AG10803 (cell line): ENCODE measurements around the gene FLYWCH2.

Source experiments
- DNase-seq: peaks from one replicate; pipeline ENCODE4 v3.0.0; 2010; ENCODE audit warnings: low read depth
- H3K4me3 ChIP-seq: 2 replicates; pipeline ENCODE4 v1.5.1; 2011; ENCODE audit warnings: mild to moderate bottlenecking, low read length, control low read depth
- CTCF ChIP-seq: conservative IDR thresholded peaks from 2 replicates; pipeline ENCODE4 v1.5.1; 2011; ENCODE audit warnings: mild to moderate bottlenecking, low read length, control low read depth, inconsistent platforms

FLYWCH2 gene

GRCh38 chr16:2855536-2855935, 27.5 kb upstream of the FLYWCH2 start:
- no peak for DNase-seq
- no peak for TF ChIP-seq CTCF

DNA sequence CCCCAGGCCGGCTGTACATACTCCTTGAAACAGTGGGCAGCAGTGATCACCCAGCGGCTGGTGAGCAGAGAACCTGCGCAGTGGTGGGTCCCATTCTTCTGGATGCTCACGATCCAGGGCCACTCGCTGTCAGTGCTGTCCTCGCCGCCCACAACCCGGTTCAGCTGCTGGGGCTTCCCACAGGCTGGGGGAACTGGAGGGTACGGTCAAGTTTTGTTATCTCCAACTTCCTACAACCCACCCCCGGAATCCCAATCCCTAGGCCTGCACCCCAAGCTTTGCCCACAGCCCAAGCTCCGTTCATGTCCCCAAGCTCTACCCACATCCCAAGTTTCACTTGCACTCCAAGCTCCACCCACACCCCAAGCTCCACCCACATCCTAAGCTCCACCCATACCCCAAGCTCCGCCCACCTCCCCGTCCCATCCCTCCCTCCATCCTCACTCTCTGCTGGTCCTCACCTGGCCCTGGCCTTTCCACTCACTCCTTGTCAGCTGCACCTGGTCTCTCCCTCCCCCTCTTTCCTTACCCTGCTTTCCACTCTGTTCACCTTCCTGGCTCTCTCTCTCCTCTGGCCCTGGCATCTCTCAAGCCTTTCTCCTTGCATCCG, 26.8 kb upstream of the FLYWCH2 start:
- no peak for TF ChIP-seq CTCF

More at GRCh38 chr16:2855536-2855935, 27.5 kb upstream of the FLYWCH2 start:
- no peak overlapping the region for H3K4me3 ChIP-seq

GRCh38 chr16:2856686-2857450, 26.1 kb upstream of the FLYWCH2 start:
- DNase-seq: no peak
- H3K4me3 ChIP-seq: no peak overlapping the region
- no peak for TF ChIP-seq CTCF

More for the DNA sequence above, 26.8 kb upstream of the FLYWCH2 start:
- DNase-seq: no peak
- no peak overlapping the region for H3K4me3 ChIP-seq

GRCh38 chr16:2857451-2858244, 25.4 kb upstream of the FLYWCH2 start, which contains the start of gene PRSS22:
Gene PRSS22, minus strand, starts transcription at chr16:2858170. Its CDS starts 66 bp downstream, at chr16:2858104.
- H3K4me3 ChIP-seq: no peak within 1 kb of the TSS
- no peak for TF ChIP-seq CTCF

DNA sequence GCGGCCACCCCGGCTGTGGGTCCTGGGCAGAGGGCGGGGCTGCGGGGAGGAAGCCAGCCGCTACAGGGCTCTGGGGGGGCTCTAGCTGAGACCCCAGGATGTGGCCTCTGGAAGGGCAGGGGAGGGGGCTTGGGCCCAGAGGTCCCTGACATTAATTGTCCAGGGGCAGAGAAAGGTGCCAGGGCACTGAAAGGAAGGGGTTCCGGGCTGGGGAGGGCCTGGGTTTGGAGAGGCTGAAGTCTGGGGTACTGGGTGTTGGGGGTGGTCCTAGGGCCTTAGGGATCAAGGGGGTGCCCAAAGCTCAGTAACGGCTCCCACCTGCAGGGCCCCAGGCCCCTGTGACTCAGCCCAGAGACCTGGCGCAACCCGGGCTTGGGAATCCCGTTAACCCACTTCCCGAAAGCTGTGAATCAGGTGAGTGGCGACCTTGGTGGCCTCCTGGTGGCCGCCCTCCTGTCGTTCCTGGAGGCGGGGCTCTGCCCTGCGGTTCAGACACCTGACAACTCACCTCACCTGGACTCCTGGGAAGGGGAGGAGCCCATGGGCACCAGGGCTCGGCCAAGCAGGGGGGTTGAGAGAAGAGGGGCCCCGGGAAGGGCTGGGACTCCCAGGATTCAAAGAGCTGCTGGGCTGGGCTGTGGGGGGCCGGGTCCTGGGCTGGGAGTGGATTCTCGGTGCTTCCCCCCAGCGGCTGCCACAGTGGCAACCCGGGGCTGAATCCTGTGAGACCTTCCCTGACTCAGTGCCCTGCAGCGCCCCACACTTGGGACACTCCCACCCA, 24.6 kb upstream of the FLYWCH2 start:
- TF ChIP-seq CTCF: no peak
- no peak overlapping the region for H3K4me3 ChIP-seq
- DNase-seq: no peak

More at GRCh38 chr16:2857451-2858244, 25.4 kb upstream of the FLYWCH2 start, which contains the start of gene PRSS22:
- DNase-seq: no peak

GRCh38 chr16:2859686-2860265, 23.2 kb upstream of the FLYWCH2 start:
- no peak overlapping the region for H3K4me3 ChIP-seq
- no peak for TF ChIP-seq CTCF
- no peak for DNase-seq
